HCT116 (cell line): ENCODE data around the gene LAX1. TPM values are rescaled to one million over a fixed set of nuclear protein-coding genes. Genes with fewer than 3 reads are reported as not detected.

ENCODE experiments used
- ATAC-seq: fragments of 200-7000 bp; cut with Tn5 transposase; 2 replicates; pipeline ENCODE4 v1.9.1; 2020; ENCODE audit warnings: mild to moderate bottlenecking, moderate library complexity
- BruUV-seq: library from RNA; stranded (reverse); fragments of 400-500 nt; replicated peaks from 2 replicates; lab custom pipeline; 2021; lab: Mats Ljungman, UMichigan
- CTCF ChIA-PET: fragments of 300-600 bp; sonication (Branson Sonifier 250); formaldehyde crosslinking; loops from one replicate; lab custom pipeline; 2021; ENCODE audit warnings: antibody characterized with exemption; lab: Charles Lee
- POLR2A ChIA-PET: fragments of 300-600, 350-600 bp; sonication (Branson Sonifier 250); formaldehyde crosslinking; loops from one replicate; lab custom pipeline; 2021; ENCODE audit warnings: antibody characterized with exemption; lab: Charles Lee
- RAD21 ChIA-PET, 2 experiments: fragments of 300-600 bp; sonication (Branson Sonifier 250); formaldehyde crosslinking; loops; one replicate each; lab custom pipeline; 2023; ENCODE audit warnings: low total read pairs in 2 of 2; ENCODE audit not compliant: uncharacterized antibody in 2 of 2, unreplicated experiment in 2 of 2, low non-redundant PET in 1 of 2; lab: Charles Lee
- DNase-seq: peaks from one replicate; pipeline ENCODE4 v3.0.0-alpha.2; 2010; ENCODE audit warnings: low read depth, low spot score
- H2AFZ ChIP-seq: fragments of 200-600 bp; shearing (Covaris generic), sonication (generic); 2 replicates; pipeline ENCODE4 v1.6.1; 2017; ENCODE audit warnings: low read depth, mixed run types, mixed read lengths, antibody characterized with exemption, low read length; ENCODE audit not compliant: poor library complexity, severe bottlenecking
- H3K27ac ChIP-seq: 2 replicates; pipeline ENCODE4 v1.5.1; 2012; ENCODE audit warnings: low read depth, low read length
- H3K27me3 ChIP-seq: fragments of 200-600 bp; sonication (generic); 2 replicates; pipeline ENCODE4 v1.6.1; 2016; ENCODE audit warnings: mixed run types, low read length, mixed read lengths; ENCODE audit not compliant: insufficient read depth
- H3K36me3 ChIP-seq, 2 experiments: fragments of 200-500 bp in 1 of 2; fragments of 200-600 bp in 1 of 2; sonication (Bioruptor generic) in 1 of 2; sonication (generic) in 1 of 2; 2 replicates each; pipeline versions ENCODE4 v1.5.1 to v1.6.1; 2014 to 2016; ENCODE audit warnings: low read length in 2 of 2, inconsistent platforms in 1 of 2, mixed read lengths in 1 of 2, mixed run types in 1 of 2; ENCODE audit not compliant: insufficient read depth in 2 of 2, control insufficient read depth in 1 of 2
- H3K4me1 ChIP-seq, 2 experiments: fragments of 200-600 bp in 1 of 2; sonication (generic) in 1 of 2; 2 replicates each; pipeline versions ENCODE4 v1.5.1 to v1.6.1; 2012 to 2017; ENCODE audit warnings: low read length in 2 of 2, inconsistent platforms in 1 of 2, mild to moderate bottlenecking in 1 of 2, mixed read lengths in 1 of 2, mixed run types in 1 of 2, moderate library complexity in 1 of 2; ENCODE audit not compliant: insufficient read depth in 2 of 2, control insufficient read depth in 1 of 2
- H3K4me2 ChIP-seq: fragments of 200-600 bp; sonication (generic); 2 replicates; pipeline ENCODE4 v1.6.1; 2017; ENCODE audit warnings: mixed run types, low read length, mixed read lengths
- H3K4me3 ChIP-seq, 2 experiments: fragments of 200-600 bp in 1 of 2; sonication (generic) in 1 of 2; replicated peaks in 1 of 2; 2 replicates each; pipeline ENCODE4 v1.5.1; 2011 to 2016; ENCODE audit warnings: low read length in 2 of 2, control low read depth in 1 of 2, low read depth in 1 of 2, mild to moderate bottlenecking in 1 of 2, mixed read lengths in 1 of 2, mixed run types in 1 of 2
- H3K79me2 ChIP-seq: fragments of 200-600 bp; sonication (generic); 2 replicates; pipeline ENCODE4 v1.6.1; 2017; ENCODE audit warnings: mild to moderate bottlenecking, mixed run types, low read length, moderate library complexity, mixed read lengths; ENCODE audit not compliant: insufficient read depth
- H3K9ac ChIP-seq: fragments of 200-600 bp; sonication (generic); 2 replicates; pipeline ENCODE4 v1.6.1; 2016; ENCODE audit warnings: low read length, mixed read lengths
- H3K9me2 ChIP-seq: fragments of 200-600 bp; sonication (generic), shearing (Covaris generic); 2 replicates; pipeline ENCODE4 v1.6.1; 2017; ENCODE audit warnings: mixed run types, mild to moderate bottlenecking, moderate library complexity; ENCODE audit not compliant: insufficient read depth
- H3K9me3 ChIP-seq, 2 experiments: fragments of 200-500 bp in 1 of 2; fragments of 200-600 bp in 1 of 2; sonication (Bioruptor generic) in 1 of 2; sonication (generic) in 1 of 2; 2 replicates each; pipeline ENCODE4 v1.6.1; 2014 to 2017; ENCODE audit warnings: low read length in 2 of 2, mixed read lengths in 2 of 2, inconsistent platforms in 1 of 2, low read depth in 1 of 2, mild to moderate bottlenecking in 1 of 2, mixed run types in 1 of 2, moderate library complexity in 1 of 2; ENCODE audit not compliant: control insufficient read depth in 1 of 2, insufficient read depth in 1 of 2
- H4K20me1 ChIP-seq: fragments of 200-600 bp; sonication (generic), shearing (Covaris generic); 2 replicates; pipeline ENCODE4 v1.6.1; 2017; ENCODE audit warnings: mixed run types, mild to moderate bottlenecking, moderate library complexity; ENCODE audit not compliant: insufficient read depth
- CTCF ChIP-seq, 3 experiments: fragments of 200-600 bp in 1 of 3; sonication (generic) in 1 of 3; IDR thresholded peaks in 2 of 3; conservative IDR thresholded peaks in 1 of 3; 2 replicates each; pipeline ENCODE4 v1.5.1; 2012 to 2017; ENCODE audit warnings: low read depth in 2 of 3, low read length in 2 of 3, antibody characterized with exemption in 1 of 3, borderline replicate concordance in 1 of 3, control low read depth in 1 of 3, mild to moderate bottlenecking in 1 of 3, mixed read lengths in 1 of 3, mixed run types in 1 of 3, moderate library complexity in 1 of 3; ENCODE audit not compliant: insufficient read depth in 1 of 3
- EGR1 ChIP-seq: IDR thresholded peaks from 2 replicates; pipeline ENCODE4 v1.6.1; 2012; ENCODE audit warnings: low read depth
- ELF1 ChIP-seq: IDR thresholded peaks from 2 replicates; pipeline ENCODE4 v1.6.1; 2012; ENCODE audit warnings: low read depth, borderline replicate concordance
- EZH2 ChIP-seq: fragments of 200-600 bp; sonication (generic); IDR thresholded peaks from 2 replicates; pipeline ENCODE4 v1.6.1; 2017; ENCODE audit warnings: antibody characterized with exemption, mixed run types
- EZH2phosphoT487 ChIP-seq: fragments of 200-600 bp; IDR thresholded peaks from 2 replicates; pipeline ENCODE4 v1.6.1; 2018; ENCODE audit warnings: antibody characterized with exemption, borderline replicate concordance
- FOSL1 ChIP-seq: IDR thresholded peaks from 2 replicates; pipeline ENCODE4 v1.6.1; 2012; ENCODE audit warnings: low read depth
- JUND ChIP-seq: IDR thresholded peaks from 2 replicates; pipeline ENCODE4 v1.6.1; 2012
- POLR2A ChIP-seq: IDR thresholded peaks from 2 replicates; pipeline ENCODE4 v1.7.0; 2011; ENCODE audit warnings: borderline replicate concordance; ENCODE audit not compliant: insufficient read depth, insufficient read length; ENCODE audit errors: extremely low read depth
- POLR2AphosphoS5 ChIP-seq: IDR thresholded peaks from 2 replicates; pipeline ENCODE4 v1.6.1; 2011; ENCODE audit warnings: mild to moderate bottlenecking, low read depth, low read length, moderate library complexity
- RAD21 ChIP-seq: IDR thresholded peaks from 2 replicates; pipeline ENCODE4 v1.6.1; 2012; ENCODE audit warnings: low read depth, mild to moderate bottlenecking
- REST ChIP-seq: IDR thresholded peaks from 2 replicates; pipeline ENCODE4 v1.6.1; 2012; ENCODE audit warnings: low read depth
- SRF ChIP-seq: IDR thresholded peaks from 2 replicates; pipeline ENCODE4 v1.6.1; 2012; ENCODE audit warnings: low read depth
- TCF7L2 ChIP-seq: IDR thresholded peaks from 2 replicates; pipeline ENCODE4 v1.7.0; 2011; ENCODE audit warnings: borderline replicate concordance, inconsistent platforms; ENCODE audit not compliant: insufficient read depth, insufficient read length; ENCODE audit errors: extremely low read depth
- YY1 ChIP-seq: IDR thresholded peaks from 2 replicates; pipeline ENCODE4 v1.6.1; 2011; ENCODE audit warnings: low read length, low read depth, moderate library complexity, mild to moderate bottlenecking; ENCODE audit not compliant: insufficient replicate concordance; ENCODE audit errors: extremely low read depth
- ZBTB33 ChIP-seq: IDR thresholded peaks from 2 replicates; pipeline ENCODE4 v1.6.1; 2011; ENCODE audit warnings: mild to moderate bottlenecking, low read length, moderate library complexity; ENCODE audit not compliant: insufficient replicate concordance; ENCODE audit errors: extremely low read depth
- ZNF274 ChIP-seq: fragments of 200-500 bp; sonication (Bioruptor generic); IDR thresholded peaks from 2 replicates; pipeline ENCODE4 v1.6.1; 2014; ENCODE audit warnings: mild to moderate bottlenecking, low read depth, low read length, inconsistent platforms
- intact Hi-C: fragments of 100-400 bp; cut with micrococcal nuclease; formaldehyde crosslinking; loops from 2 replicates; pipeline ENCODE4 v1.10.0; 2022
- total RNA-seq: library from RNA; stranded (reverse); gene quantifications from one replicate; pipeline ENCODE4 v1.2.1, GENCODE V29; 2021; ENCODE audit not compliant: unreplicated experiment
- TF ChIP-seq, protein P1 (sequence below): IDR thresholded peaks from 2 replicates; pipeline ENCODE4 v1.6.1; 2012

Gene LAX1
- total RNA-seq, 1 experiment from 2014 or later, result 0.12 TPM

- intact Hi-C loops, result no loop called here
- CTCF ChIA-PET, result no interaction called here
- no TSS peak for BruUV-seq
- Histone ChIP-seq H3K9ac (no peak overlapping the region), H2AFZ (no peak overlapping the region), H3K4me1 (peaks cover 10 to 15% of the 10 kb centered on the region in 2 experiments), H3K9me2 (no peaks in the 10 kb centered on the region), H3K9me3 (no peaks in the 10 kb centered on the region), H3K4me2 (no peak overlapping the region), H3K27ac (no peak overlapping the region), H3K36me3 (peaks cover 13 to 34% of the 10 kb centered on the region in 2 experiments), H4K20me1 (peaks cover 20% of the 10 kb centered on the region; the same call in 1 of the 2 replicates), H3K79me2 (peaks cover 91% of the 10 kb centered on the region), H3K27me3 (no peaks in the 10 kb centered on the region), H3K4me3 (no peak overlapping the region)
- ATAC-seq (no peak), DNase-seq (no peak)
- POLR2A ChIA-PET, result no interaction called here
- TF ChIP-seq REST, result no peak
- no peak for TF ChIP-seq SRF
- TF ChIP-seq RAD21, result no peak
- no peak for TF ChIP-seq EGR1
- TF ChIP-seq TCF7L2, result no peak
- no peak for TF ChIP-seq POLR2A
- TF ChIP-seq CTCF (IDR thresholded peaks at IDR 0.05 in 2 of 3, conservative IDR thresholded peaks at IDR 0.05 in 1 of 3; ENCODE audit: borderline replicate concordance in 1 of 3, insufficient read depth in 1 of 3, low read depth in 2 of 3, low read length in 2 of 3), result no peak
- no peak for TF ChIP-seq JUND
- no peak for TF ChIP-seq POLR2AphosphoS5
- TF ChIP-seq ELF1, result no peak
- TF ChIP-seq EZH2phosphoT487, result no peak
- no peak for TF ChIP-seq FOSL1
- TF ChIP-seq, protein P1, sequence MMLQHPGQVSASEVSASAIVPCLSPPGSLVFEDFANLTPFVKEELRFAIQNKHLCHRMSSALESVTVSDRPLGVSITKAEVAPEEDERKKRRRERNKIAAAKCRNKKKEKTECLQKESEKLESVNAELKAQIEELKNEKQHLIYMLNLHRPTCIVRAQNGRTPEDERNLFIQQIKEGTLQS, result no peak
- no peak for TF ChIP-seq EZH2
- no peak for TF ChIP-seq ZNF274
- no peak for TF ChIP-seq ZBTB33
- no peak for TF ChIP-seq YY1
- RAD21 ChIA-PET, result no interaction called here
Measured at GRCh38 chr1:203799971-203800370, 35.0 kb downstream of the LAX1 start.
